Osteoblast (primary cell): Measurements from ENCODE around the gene KRT15. TPM values are rescaled to one million over a fixed set of nuclear protein-coding genes. Genes with fewer than 3 reads are reported as not detected.

Source experiments
- DNase-seq: peaks from one replicate; pipeline ENCODE4 v3.0.0; 2011; ENCODE audit warnings: low spot score, mixed read lengths; ENCODE audit not compliant: insufficient read length; ENCODE audit errors: missing footprints
- H2AFZ ChIP-seq: 2 replicates; pipeline ENCODE4 v1.6.0; 2011; ENCODE audit warnings: mild to moderate bottlenecking, low read length
- H3K27ac ChIP-seq: 2 replicates; pipeline ENCODE4 v1.5.1; 2011; ENCODE audit warnings: mild to moderate bottlenecking, low read depth, low read length, moderate library complexity
- H3K27me3 ChIP-seq: 2 replicates; pipeline ENCODE4 v1.6.0; 2012; ENCODE audit warnings: mild to moderate bottlenecking, control low read depth, inconsistent platforms, low read length, moderate library complexity; ENCODE audit not compliant: insufficient read depth
- H3K36me3 ChIP-seq: 2 replicates; pipeline ENCODE4 v1.5.1; 2011; ENCODE audit warnings: mild to moderate bottlenecking, low read length, control low read depth, moderate library complexity; ENCODE audit not compliant: insufficient read depth
- H3K4me1 ChIP-seq: 2 replicates; pipeline ENCODE4 v1.5.1; 2011; ENCODE audit warnings: mild to moderate bottlenecking, low read length, control low read depth, moderate library complexity; ENCODE audit not compliant: insufficient read depth
- H3K4me2 ChIP-seq: 2 replicates; pipeline ENCODE4 v1.6.0; 2011; ENCODE audit warnings: mild to moderate bottlenecking, low read length; ENCODE audit not compliant: insufficient read depth
- H3K4me3 ChIP-seq: fragments of 200-600 bp; sonication (generic); 3 replicates; pipeline ENCODE4 v1.5.1; 2012; ENCODE audit warnings: mild to moderate bottlenecking, low read length, inconsistent platforms; ENCODE audit not compliant: insufficient read depth
- H3K79me2 ChIP-seq: 2 replicates; pipeline ENCODE4 v1.6.0; 2012; ENCODE audit warnings: mild to moderate bottlenecking, low read length, control low read depth, inconsistent platforms; ENCODE audit not compliant: insufficient read depth
- H3K9me3 ChIP-seq: 2 replicates; pipeline ENCODE4 v1.5.1; 2011; ENCODE audit warnings: low read depth, low read length, control low read depth
- H4K20me1 ChIP-seq: 2 replicates; pipeline ENCODE4 v1.6.0; 2012; ENCODE audit warnings: mild to moderate bottlenecking, low read length, control low read depth; ENCODE audit not compliant: insufficient read depth
- total RNA-seq: library from RNA; depleted of rRNA; stranded (reverse); fragments of >200 nt; gene quantifications from 2 replicates; pipeline ENCODE4 v1.2.3, GENCODE V29; 2012
- TF ChIP-seq, protein P1 (sequence below): IDR thresholded peaks from 2 replicates; pipeline ENCODE4 v1.5.1; 2011; ENCODE audit warnings: mild to moderate bottlenecking, low read depth, low read length, moderate library complexity; ENCODE audit errors: extremely low read depth

Gene KRT15
- total RNA-seq, 1 donor, result 0.72 TPM

DNA sequence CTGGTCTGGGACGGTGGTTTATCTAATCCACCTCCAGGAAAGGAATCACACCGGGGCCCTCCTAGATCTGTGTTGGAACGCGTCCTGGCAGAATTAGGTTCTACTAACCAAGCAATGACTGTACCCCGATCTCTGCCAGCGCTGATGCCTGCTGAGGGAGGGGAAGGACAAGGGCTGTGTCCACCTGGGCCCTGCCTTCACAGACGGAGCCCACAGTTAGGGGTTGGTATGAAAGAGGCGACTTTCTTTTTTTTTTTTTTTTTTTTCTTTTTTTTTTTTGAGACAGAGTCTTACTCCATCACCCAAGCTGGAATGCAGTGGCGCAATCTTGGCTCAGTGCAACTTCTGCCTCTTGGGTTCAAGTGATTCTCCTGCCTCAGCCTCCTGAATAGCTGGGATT, 19.3 kb upstream of the KRT15 start:
- H3K27ac ChIP-seq, result no peak overlapping the region
- TF ChIP-seq, protein P1, sequence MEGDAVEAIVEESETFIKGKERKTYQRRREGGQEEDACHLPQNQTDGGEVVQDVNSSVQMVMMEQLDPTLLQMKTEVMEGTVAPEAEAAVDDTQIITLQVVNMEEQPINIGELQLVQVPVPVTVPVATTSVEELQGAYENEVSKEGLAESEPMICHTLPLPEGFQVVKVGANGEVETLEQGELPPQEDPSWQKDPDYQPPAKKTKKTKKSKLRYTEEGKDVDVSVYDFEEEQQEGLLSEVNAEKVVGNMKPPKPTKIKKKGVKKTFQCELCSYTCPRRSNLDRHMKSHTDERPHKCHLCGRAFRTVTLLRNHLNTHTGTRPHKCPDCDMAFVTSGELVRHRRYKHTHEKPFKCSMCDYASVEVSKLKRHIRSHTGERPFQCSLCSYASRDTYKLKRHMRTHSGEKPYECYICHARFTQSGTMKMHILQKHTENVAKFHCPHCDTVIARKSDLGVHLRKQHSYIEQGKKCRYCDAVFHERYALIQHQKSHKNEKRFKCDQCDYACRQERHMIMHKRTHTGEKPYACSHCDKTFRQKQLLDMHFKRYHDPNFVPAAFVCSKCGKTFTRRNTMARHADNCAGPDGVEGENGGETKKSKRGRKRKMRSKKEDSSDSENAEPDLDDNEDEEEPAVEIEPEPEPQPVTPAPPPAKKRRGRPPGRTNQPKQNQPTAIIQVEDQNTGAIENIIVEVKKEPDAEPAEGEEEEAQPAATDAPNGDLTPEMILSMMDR, result no peak
- no peak overlapping the region for H3K4me3 ChIP-seq
- H3K9me3 ChIP-seq, result no peaks in the 10 kb centered on the region
- no peak overlapping the region for H3K4me2 ChIP-seq
- no peak overlapping the region for H2AFZ ChIP-seq
- H3K36me3 ChIP-seq, result no peaks in the 10 kb centered on the region
- H3K79me2 ChIP-seq, result no peaks in the 10 kb centered on the region
- DNase-seq, result no peak
- H4K20me1 ChIP-seq, result no peaks in the 10 kb centered on the region
- H3K27me3 ChIP-seq, result no peaks in the 10 kb centered on the region
- H3K4me1 ChIP-seq, result peaks cover 19% of the 10 kb centered on the region

DNA sequence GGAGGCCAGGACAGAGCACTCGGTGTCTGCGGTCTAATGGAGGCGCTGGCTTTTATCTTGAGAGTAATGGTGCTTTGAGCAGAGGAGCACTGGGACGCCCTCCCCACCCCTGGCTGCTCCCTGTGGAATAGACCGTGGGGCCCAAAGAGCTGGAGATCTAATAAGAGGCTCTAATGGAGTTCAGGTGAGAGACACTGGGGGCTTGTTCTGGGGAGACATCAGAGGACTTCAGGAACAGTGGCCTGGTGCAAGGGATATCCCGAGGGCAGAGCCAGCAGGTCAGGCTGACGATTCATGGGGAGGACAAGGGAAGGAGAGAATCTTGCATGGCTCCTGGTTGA, 18.9 kb upstream of the KRT15 start:
- no peaks in the 10 kb centered on the region for H3K36me3 ChIP-seq
- H3K27me3 ChIP-seq, result no peaks in the 10 kb centered on the region
- H4K20me1 ChIP-seq, result no peaks in the 10 kb centered on the region
- H2AFZ ChIP-seq, result no peak overlapping the region
- TF ChIP-seq, protein P1, result no peak
- no peak overlapping the region for H3K4me3 ChIP-seq
- no peak overlapping the region for H3K27ac ChIP-seq
- peaks cover 19% of the 10 kb centered on the region for H3K4me1 ChIP-seq
- H3K79me2 ChIP-seq, result no peaks in the 10 kb centered on the region
- DNase-seq, result peak; percentile 1
- H3K4me2 ChIP-seq, result no peak overlapping the region
- no peaks in the 10 kb centered on the region for H3K9me3 ChIP-seq

DNA sequence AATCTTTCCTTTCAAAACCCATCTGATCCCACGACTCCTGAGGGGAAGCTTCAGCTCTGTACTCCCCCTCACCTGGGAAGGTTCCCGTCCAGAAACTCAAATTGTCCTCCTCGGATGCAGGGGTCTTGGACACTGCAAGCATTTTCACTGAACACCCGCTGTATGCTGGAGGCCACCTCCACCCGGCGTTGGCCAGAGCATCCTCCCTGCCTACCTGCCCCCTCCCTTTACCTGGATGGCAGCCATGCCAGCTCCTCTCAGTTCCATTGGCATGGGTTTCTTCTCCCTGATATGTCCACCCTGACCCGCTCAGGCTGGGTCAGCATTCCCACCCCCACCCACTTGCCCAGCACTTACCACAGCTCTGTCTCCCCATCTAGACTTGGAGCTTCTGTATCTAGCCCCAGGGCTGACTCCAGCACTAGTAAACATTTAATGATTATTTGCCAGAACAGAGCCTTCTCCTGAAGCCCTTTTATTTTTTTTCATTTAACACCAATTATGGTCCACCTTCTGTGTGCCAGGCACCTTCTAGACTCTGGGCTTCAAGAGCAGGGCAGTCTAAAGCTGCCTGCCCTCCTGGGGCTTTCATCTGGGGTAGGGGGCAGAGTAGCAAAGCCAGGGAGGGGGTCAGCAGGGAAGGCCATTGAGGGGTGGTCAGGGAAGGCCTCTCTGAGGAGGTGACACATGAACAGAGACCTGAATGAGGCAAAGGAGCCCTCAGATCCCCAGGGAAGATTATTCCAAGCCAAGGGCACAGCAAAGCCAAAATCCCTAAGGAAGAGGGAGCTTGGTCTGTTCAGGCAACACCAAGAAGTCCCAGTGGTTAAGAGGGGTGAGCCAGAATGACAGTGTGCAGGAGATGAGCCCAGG, 18.3 kb upstream of the KRT15 start:
- H3K79me2 ChIP-seq, result no peaks in the 10 kb centered on the region
- H3K27ac ChIP-seq, result no peak overlapping the region
- no peaks in the 10 kb centered on the region for H3K9me3 ChIP-seq
- H3K4me2 ChIP-seq, result no peak overlapping the region
- H3K36me3 ChIP-seq, result no peaks in the 10 kb centered on the region
- H3K4me1 ChIP-seq, result peaks cover 19% of the 10 kb centered on the region
- H3K4me3 ChIP-seq, result no peak overlapping the region
- H2AFZ ChIP-seq, result no peak overlapping the region
- no peaks in the 10 kb centered on the region for H3K27me3 ChIP-seq
- no peak for DNase-seq
- H4K20me1 ChIP-seq, result no peaks in the 10 kb centered on the region
- TF ChIP-seq, protein P1, result no peak

DNA sequence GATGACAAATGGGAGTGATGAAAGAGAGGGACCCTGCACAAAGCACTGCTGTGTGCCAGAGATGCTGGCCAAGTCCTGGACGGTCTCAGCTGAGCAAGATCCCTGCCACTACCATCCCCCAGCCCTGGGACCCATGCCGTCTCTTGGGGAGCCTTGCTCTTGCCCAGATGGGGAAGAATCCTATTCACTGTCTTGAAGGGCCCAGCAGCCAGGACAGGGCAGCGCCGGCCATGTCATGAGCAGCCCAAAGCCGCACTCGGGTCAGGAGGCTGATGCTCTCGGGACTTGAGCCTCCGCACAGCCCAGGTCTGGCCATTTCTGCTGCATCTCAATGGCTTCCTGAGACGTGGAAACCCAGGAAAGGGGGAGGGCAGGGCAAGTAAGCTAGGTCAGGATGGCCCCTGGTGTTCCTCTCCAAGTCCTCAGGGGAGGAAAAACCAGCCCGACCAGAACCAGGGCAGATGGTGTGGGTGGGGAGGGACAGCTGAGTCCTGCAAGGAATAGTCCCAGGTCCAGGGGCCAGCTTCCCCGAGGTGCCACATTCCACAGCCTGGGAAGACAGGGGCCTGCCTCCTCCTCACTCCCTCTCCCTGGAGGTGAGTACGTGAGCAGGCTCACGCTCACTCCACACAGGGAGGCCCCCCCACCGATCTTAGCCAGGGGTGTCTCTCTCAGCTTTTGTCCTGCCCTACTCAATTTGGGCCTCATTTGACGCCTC, 17.2 kb upstream of the KRT15 start:
- TF ChIP-seq, protein P1, result no peak
- no peaks in the 10 kb centered on the region for H4K20me1 ChIP-seq
- no peaks in the 10 kb centered on the region for H3K27me3 ChIP-seq
- H3K4me2 ChIP-seq, result no peak overlapping the region
- H2AFZ ChIP-seq, result no peak overlapping the region
- peak; percentile 31 for DNase-seq
- peaks cover 22% of the 10 kb centered on the region for H3K4me1 ChIP-seq
- no peak overlapping the region for H3K4me3 ChIP-seq
- H3K27ac ChIP-seq, result no peak overlapping the region
- no peaks in the 10 kb centered on the region for H3K9me3 ChIP-seq
- no peaks in the 10 kb centered on the region for H3K36me3 ChIP-seq
- no peaks in the 10 kb centered on the region for H3K79me2 ChIP-seq
